AG04450 (cell line): Measurements from ENCODE around the gene EXOSC7. TPM values are rescaled to one million over a fixed set of nuclear protein-coding genes. Genes with fewer than 3 reads are reported as not detected.
"Not testable (repeated sequence)": the region's sequence is repeated elsewhere in the genome, so short reads cannot be mapped to it uniquely, and the experiment has no call there.

ENCODE experiments used
- CTCF ChIA-PET: fragments of 300-600, 350-600 bp; formaldehyde crosslinking; extraction: SDS; loops from one replicate; lab custom pipeline; 2022; ENCODE audit warnings: antibody characterized with exemption, inconsistent platforms; lab: Charles Lee
- POLR2A ChIA-PET: fragments of 350-600 bp; formaldehyde crosslinking; extraction: SDS; loops from one replicate; lab custom pipeline; 2021; ENCODE audit warnings: antibody characterized with exemption, inconsistent platforms; lab: Yijun Ruan, JAX
- DNase-seq: peaks from one replicate; pipeline ENCODE4 v3.0.0-alpha.2; 2011; ENCODE audit warnings: low read depth, low spot score
- H3K27ac ChIP-seq: one replicate; pipeline ENCODE4 v1.5.1; 2012; ENCODE audit warnings: low read depth, low read length, control low read depth
- H3K27me3 ChIP-seq: one replicate; pipeline ENCODE4 v1.6.0; 2012; ENCODE audit warnings: low read length; ENCODE audit not compliant: control insufficient read depth, insufficient read depth
- H3K4me3 ChIP-seq: 2 replicates; pipeline ENCODE4 v1.5.1; 2011; ENCODE audit warnings: mild to moderate bottlenecking, low read depth, low read length, control low read depth
- H3K9me3 ChIP-seq: 2 replicates; pipeline ENCODE4 v1.5.1; 2012; ENCODE audit warnings: low read length; ENCODE audit not compliant: control insufficient read depth, insufficient read depth
- CTCF ChIP-seq: IDR thresholded peaks from 2 replicates; pipeline ENCODE4 v1.5.1; 2011; ENCODE audit warnings: low read depth, low read length, control low read depth, inconsistent platforms
- polyA plus RNA-seq: library from polyadenylated mRNA; depleted of rRNA; stranded (reverse); fragments of >200 nt; gene quantifications from 2 replicates; pipeline ENCODE4 v1.2.3, GENCODE V29; 2011

EXOSC7 gene
- polyA plus RNA-seq, 1 experiment = 70.6 TPM

GRCh38 chr3:45043728-45044299, 67.8 kb downstream of the EXOSC7 start:
- peak overlapping the region; percentile 66 for H3K27ac ChIP-seq
- no peaks in the 10 kb centered on the region for H3K27me3 ChIP-seq
- H3K4me3 ChIP-seq = no peak overlapping the region
- TF ChIP-seq CTCF = peak; percentile 52
- ChIA-PET POLR2A (interaction anchor here (0.5 to 0.7 kb wide), 2 partner anchors 38 to 181 kb away, joined by 3 to 7 read pairs; no protein-coding TSS in a partner anchor), CTCF (interaction anchor here (0.6 to 12.2 kb wide), 15 partner anchors 10 to 463 kb away, joined by 3 to 287 read pairs (median 4); partner anchors contain the start of gene TMEM158)
- peak; percentile 66 for DNase-seq
- no peaks in the 10 kb centered on the region for H3K9me3 ChIP-seq

DNA sequence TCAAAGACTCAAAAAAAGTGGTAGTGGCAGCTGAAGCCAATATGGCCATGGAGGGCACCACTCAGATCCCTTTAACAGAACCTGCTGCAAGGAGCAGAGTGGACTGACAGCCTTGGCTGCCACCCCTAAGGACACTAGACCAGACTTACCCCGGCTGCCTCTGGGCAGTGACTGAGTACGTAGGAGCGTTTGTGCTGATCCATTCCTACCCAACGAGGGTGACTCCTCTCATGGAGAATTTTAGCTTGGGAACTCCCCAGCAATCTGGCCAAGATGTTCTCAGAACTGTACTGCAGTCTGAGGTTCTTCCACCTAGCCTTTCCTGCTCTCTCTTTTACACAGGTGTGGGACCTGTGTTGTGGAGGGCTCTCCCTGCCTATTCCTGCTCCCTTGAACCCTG, 72.2 kb downstream of the EXOSC7 start:
- CTCF ChIA-PET = interaction anchor here (1.0 to 1.3 kb wide), 3 partner anchors 8 to 451 kb away, joined by 3 to 5 read pairs (median 5); no protein-coding TSS in a partner anchor
- Histone ChIP-seq H3K9me3 (no peaks in the 10 kb centered on the region), H3K27me3 (no peaks in the 10 kb centered on the region), H3K27ac (no peak overlapping the region), H3K4me3 (no peak overlapping the region)
- no peak for DNase-seq
- TF ChIP-seq CTCF = no peak
- POLR2A ChIA-PET = no interaction called here

GRCh38 chr3:45049807-45050206, 73.8 kb downstream of the EXOSC7 start:
- ChIA-PET POLR2A (no interaction called here), CTCF (no interaction called here)
- TF ChIP-seq CTCF = no peak
- H3K9me3 ChIP-seq = no peaks in the 10 kb centered on the region
- no peak overlapping the region for H3K27ac ChIP-seq
- DNase-seq = no peak
- no peaks in the 10 kb centered on the region for H3K27me3 ChIP-seq
- H3K4me3 ChIP-seq = no peak overlapping the region

- Histone ChIP-seq H3K9me3 (no peaks in the 10 kb centered on the region), H3K4me3 (no peak overlapping the region), H3K27ac (no peak overlapping the region), H3K27me3 (no peaks in the 10 kb centered on the region)
- TF ChIP-seq CTCF = no peak
- ChIA-PET CTCF (no interaction called here), POLR2A (no interaction called here)
- DNase-seq = no peak
Observed at GRCh38 chr3:45051685-45052084, 75.6 kb downstream of the EXOSC7 start.

DNA sequence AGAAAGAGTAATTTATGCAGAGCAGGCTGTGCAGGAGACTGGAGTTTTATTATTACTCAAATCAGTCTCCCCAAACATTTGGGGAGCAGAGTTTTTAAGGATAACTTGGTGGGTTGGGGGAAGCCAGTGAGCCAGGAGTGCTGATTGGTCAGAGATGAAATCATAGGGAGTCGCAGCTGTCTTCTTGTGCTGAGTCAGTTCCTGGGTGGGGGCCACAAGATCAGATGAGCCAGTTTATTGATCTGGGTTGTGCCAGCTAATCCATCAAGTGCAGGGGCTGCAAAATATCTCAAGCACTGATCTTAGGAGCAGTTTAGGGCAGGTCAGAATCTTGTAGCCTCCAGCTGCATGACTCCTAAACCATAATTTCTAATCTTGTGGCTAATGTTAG, 77.8 kb downstream of the EXOSC7 start:
- DNase-seq = not testable (repeated sequence)
- CTCF ChIA-PET = interaction anchor here (0.8 to 4.7 kb wide), 5 partner anchors 10 to 454 kb away, joined by 3 to 29 read pairs (median 3); no protein-coding TSS in a partner anchor
- POLR2A ChIA-PET = interaction anchor here (2.3 kb wide), 1 partner anchor 31 kb away, joined by 10 read pairs; no protein-coding TSS in a partner anchor

More for the DNA sequence above, 77.8 kb downstream of the EXOSC7 start:
- H3K27ac ChIP-seq = peak overlapping the region; percentile 78
- H3K4me3 ChIP-seq, H3K27me3 ChIP-seq, H3K9me3 ChIP-seq: not testable (repeated sequence)
